Effector CD8-positive, alpha-beta T cell (primary cell): ENCODE measurements around the gene YWHAB.

Experiments
- DNase-seq: peaks from one replicate; lab custom pipeline; 2025; lab: John Stamatoyannopoulos, UW

Gene YWHAB

DNA sequence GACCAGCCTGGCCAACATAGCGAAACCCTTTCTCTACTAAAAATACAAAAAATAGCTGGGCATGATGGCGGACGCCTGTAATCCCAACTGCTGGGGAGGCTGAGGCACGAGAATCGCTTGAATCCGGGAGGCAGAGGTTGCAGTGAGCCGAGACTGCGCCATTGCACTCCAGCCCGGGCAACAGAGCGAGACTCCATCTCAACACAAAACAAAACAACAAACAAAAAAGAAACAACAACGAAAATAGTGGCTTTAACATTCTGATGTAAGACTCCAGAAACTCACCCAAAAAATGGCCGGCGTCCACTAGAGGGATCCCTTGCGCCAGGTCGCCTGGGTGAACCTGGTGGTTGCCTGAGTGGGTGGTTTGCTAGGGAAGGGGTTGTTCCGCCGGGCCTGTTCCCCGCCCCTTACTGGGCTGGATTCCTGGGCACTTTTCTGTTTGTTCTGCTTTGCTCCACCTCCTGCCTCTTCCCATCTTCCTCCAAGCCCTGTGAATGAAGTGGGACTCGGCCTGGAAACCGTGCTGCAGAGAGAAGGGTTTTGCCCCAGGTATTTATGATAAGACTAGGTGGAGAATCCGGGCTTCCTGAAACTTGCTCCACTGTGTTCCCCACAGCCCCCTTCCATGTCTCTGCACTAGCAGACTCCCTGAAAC, 25.9 kb downstream of the YWHAB start:
- peak; percentile 9 for DNase-seq

DNA sequence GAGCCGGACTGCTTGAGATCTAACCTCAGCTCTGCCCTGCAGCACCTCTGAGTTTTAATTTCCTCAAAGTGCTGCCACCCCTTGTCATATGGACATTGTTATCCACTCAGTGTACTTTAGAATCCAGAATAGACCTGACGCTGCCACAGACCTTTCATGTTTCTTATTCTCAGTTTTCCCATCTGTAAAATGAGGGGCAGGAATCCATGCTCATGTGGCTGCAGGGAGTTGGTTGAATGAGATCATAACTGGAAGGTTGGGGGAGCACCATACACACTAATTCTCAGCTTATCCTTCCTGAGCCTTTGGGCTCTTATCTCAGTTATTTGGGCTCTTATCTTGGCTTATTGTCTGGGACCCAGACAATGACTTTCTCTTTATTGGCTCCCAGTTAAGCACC, 26.7 kb downstream of the YWHAB start:
- DNase-seq, result no peak

DNA sequence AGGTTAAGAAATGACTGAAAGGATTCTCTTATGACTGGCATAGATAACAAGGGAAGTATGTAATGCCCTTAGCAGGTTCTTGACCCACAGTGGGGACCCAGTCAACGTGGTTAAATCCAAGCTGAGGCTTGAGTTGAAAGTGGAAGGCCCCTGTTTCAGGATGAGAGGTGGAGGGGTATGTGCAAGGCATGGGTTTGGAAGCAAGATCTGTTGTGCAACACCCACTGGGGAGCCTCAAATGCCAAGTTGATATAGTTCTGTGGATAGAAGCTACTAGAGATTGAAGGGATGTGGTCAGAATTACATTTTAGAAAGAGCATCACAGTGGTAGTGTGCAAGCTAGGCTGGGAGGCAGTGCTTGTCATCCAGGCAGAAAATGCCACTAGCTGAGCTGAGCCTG, 29.4 kb downstream of the YWHAB start:
- DNase-seq, result no peak

DNA sequence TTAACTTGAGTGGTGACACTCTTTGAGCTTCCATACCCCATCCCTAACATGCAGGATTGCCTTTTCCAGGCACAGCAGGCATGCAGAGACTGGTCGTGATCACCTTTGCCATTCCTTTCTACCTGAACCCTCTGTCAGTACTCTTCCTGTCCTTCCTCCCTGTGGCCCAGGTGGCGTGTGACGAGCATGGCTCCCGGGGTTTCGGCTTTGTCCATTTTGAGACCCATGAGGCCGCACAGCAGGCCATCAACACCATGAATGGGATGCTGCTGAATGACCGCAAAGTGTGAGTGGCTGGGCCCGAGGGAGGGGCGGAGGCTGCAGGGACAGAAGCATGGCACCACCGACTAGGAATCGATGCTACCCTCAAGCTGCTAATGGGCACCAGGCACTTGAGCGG, 31.1 kb downstream of the YWHAB start:
- no peak for DNase-seq

DNA sequence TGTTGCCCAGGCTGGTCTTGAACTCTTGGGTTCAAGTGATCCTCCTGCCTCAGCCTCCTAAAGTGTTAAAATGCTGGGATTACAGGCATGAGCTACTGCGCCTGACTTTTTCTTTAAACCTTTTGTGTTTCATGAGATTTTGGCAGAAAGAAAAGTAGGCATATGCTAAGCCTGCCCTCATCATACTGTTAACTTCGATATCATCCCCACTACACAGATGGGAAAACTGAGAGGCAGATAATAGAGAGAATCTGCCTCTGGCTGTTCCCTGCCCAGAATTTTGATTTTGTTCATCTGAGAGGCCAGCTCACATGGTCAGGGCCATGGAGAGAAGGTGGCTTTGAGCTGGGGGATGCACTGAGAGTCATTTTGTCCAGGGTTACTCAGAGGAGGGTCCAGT, 31.9 kb downstream of the YWHAB start:
- no peak for DNase-seq

DNA sequence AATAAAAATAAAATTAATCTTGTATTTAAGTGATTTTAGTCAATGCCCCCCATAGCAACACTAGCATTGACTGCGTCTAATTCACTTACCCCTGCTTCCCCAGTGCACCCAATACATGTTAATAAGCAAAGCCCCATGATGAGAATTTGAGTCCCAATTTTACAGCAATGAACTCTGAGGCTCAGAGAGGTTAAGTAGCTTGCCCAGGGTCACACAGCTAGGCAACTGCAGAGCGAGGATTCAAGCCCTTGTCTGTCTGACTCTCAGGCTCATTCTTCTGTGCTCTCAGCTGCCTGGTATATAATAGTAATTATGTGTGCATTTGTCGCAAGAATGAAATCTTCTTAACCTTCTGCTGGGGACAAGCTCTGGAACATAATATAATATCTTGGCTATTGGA, 32.8 kb downstream of the YWHAB start:
- no peak for DNase-seq

DNA sequence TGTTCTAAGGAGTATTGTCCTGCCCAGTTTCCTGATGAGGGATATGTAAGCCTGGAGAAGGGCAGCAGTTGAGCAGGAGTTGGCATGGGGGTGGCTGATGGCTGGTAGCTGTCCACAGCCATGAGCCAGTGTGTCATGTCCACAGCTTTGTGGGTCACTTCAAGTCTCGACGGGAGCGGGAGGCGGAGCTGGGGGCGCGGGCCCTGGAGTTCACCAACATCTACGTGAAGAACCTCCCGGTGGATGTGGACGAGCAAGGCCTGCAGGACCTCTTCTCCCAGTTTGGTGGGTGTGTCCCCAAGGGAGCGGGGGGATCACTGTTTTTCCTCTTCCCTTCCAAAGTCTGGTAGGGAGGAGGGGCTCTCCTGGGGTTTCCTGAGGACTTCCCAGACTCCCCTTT, 33.3 kb downstream of the YWHAB start:
- no peak for DNase-seq

DNA sequence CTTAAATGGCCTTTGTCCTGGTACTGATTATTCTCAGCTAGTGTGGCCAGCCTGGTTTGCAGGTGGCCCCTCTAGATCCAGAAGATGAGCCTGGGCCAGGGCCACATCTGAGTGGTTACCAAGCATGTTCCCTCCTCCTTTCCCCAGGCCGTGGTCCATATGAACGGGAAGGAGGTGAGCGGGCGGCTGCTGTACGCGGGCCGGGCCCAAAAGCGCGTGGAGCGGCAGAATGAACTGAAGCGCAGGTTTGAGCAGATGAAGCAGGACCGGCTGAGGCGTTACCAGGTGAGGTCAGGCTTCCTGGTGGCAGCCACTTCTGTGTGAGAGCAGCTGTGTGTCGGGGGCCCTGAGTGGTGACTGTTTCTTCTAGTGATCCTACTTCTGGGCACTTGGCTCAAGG, 35.9 kb downstream of the YWHAB start:
- no peak for DNase-seq

DNA sequence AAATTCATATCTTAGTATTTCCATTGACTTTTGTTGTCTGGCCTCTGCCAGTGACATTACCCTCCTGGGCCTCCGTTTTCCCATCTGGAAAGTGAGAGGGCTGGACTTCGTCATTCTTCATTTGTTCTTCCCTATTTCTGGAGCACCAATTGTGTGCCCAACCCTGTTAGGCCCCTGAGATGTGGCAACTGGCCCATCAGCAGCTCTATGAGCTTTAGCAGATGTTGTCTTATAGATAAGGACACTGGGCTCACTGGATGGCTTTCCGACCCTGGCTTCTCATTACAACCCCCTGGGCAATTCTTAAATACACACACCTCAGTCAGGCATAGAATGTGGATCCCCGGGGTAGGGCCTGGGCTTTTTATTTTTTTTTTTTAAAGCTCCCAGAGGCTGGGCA, 39.0 kb downstream of the YWHAB start:
- no peak for DNase-seq

DNA sequence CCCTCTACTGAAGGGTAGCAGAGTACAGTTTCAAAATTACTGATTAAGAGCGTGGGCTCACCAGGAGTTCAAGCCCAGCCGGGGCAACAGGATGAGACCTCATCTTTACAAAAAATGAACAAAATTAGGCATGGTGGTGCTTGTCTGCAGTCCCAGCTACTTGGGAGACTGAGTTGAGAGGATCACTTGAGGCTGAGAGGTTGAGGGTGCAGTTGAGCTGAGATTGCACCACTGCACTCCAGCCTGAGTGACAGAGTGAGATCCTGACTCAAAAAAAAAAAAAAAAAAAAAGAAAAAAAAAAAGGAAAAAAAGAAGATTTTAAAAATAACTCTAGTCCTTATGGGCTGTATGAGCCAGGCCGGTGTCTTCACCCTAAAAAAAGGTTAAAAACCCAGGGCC, 43.1 kb downstream of the YWHAB start:
- no peak for DNase-seq

DNA sequence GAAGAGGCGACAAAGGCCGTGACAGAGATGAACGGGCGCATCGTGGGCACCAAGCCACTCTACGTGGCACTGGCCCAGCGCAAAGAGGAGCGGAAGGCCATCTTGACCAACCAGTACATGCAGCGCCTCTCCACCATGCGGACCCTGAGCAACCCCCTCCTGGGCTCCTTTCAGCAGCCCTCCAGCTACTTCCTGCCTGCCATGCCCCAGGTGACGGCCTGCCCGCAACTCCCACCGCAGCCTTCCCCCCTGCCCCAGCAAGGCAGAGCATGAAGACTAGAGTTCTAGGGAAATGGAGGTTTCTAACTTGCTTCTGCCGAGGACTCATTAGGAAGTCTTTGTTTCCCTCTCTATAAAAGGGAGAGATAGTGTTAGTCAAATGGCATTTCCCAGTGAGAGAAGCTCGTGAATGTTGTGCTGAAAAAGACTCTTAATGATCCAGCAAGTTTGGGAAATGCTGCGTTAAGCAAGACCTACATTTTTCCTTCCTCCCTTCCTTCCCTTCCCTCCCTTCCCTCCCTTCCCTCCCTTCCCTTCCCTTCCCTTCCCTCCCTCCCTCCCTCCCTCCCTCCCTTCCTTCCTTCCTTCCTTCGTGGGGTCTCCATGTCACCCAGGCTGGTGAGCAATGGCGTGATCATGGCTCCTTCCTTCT, 45.1 kb downstream of the YWHAB start:
- no peak for DNase-seq

DNA sequence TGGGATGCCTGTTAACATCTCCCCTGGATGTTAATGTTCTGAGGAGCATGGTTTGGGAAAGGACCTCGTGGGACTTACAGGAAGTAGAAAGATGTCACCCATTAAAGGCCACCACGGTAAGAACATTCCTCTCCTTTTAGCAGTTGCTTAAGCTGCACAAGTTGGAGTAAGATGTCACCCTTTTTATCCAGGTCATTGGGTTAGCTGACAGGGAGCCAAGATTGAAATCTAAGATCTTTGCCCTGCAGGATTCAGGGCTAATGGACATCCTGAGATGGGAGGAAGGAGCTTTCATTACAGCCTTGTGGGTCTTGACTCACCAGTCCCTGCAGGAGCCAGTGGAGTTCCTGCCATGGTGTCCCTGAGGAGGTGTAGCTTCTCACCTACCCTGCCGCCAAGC, 46.4 kb downstream of the YWHAB start:
- DNase-seq, result no peak

DNA sequence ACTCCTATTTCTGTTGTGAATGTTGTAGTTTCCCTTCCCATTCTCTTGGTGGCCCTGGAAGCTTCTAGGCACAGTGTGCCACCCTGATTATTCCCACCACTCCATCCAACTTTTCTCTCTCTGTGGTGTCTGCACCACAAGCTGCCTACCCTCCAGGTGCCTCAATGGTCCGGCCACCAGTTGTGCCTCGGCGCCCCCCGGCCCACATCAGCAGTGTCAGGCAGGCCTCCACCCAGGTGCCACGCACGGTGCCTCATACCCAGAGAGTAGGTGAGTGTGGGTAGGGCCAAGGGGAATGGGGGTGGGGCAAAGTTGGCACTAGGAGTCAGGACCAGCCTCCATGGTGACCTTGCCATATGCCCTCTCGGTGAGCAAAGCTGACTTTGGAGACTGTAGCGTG, 47.4 kb downstream of the YWHAB start:
- DNase-seq, result no peak

DNA sequence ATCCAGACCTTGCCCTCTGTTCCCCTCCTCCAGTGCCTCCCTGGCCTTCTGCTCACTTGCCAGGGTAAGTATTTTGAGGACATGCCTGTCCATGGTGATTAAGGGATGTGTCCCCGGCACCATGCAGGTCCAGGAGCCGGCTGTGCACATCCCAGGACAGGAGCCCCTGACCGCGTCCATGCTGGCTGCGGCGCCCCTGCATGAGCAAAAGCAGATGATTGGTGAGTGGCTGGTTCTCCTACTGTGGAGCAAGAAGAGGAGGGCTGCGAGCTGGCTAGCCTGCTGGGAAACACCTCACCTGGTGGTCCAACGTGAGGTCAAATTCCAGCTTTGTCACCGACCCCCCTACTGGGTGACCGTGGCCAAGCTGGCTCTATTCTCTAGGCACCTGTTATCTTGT, 51.0 kb downstream of the YWHAB start:
- no peak for DNase-seq

DNA sequence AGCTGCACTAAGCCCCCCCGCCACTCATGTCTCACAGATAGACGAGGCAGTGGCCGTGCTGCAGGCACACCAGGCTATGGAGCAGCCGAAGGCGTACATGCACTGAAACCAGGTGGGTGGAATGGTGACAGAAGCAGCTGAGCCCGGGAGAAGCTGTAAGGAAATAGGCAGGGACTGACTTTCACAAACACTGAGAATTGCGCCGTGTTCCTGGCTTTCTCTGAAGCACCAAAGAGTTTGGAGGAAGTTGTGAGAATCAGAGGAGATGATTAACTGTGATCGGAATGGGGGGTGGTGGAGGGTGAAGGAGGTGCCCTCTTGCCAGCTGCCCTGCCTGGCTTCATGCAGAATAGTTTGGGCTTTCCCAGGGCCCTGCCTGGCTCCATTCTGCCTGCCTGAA, 53.1 kb downstream of the YWHAB start:
- DNase-seq, result no peak

DNA sequence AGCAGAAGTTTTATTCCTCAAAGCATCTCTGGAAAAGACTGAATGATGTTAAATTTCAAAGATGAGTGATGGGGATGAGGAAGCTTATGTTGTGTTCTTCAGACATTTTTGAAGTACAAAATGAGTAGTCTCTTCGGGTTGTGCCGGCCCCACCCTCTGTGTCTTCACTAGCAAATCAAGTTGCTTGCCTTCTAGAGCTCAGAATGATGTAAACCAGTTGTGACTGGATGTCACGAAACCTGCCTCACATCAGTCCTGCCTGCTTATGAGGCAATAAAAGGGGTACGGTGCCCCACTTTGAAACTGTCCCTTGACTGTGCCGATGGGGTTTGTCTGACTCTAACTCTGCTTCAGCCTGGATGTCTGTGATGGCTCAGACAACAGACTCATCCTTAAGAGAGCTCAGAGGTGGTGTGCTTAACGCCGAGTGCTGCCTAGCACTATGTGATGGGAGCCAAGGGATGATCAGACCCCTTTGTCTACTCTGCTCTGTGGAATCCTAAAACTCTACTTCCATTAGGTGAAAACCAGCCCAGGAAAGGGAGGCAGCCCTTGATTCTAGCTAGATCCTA, 55.7 kb downstream of the YWHAB start:
- no peak for DNase-seq

DNA sequence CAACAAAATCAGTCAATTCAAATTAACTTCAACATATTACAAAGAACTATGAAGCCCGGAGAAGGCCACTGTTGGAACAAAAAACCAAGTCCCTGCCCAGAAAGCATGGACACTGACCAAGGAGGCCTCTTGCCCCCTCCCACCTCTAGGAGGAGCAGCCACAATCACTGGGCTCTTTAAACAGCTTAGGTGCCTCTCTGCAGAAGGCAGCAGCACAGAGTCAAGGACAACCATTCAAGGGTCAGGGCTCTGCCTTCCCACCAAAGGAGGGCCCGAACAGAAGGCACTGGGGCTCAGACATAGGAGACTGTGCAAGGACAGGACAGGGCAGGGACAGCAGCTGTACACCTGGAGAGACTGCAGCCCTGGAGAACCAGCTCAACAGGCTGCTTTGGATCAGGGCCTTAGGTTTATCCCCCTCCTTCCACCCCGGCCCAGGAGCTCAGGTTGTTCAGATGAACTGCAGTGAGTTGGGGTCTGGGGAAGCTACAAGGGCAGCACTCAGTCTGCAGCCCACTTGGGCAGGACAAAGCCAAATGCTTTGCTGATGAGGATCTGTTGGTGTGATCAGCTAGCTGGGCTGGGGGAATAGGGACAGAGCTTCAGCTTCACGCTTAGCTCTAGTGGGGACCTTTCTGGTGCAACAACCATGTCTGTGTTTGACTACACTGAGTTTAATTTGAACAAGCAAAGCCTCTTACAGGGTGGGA, 56.9 kb downstream of the YWHAB start:
- no peak for DNase-seq

DNA sequence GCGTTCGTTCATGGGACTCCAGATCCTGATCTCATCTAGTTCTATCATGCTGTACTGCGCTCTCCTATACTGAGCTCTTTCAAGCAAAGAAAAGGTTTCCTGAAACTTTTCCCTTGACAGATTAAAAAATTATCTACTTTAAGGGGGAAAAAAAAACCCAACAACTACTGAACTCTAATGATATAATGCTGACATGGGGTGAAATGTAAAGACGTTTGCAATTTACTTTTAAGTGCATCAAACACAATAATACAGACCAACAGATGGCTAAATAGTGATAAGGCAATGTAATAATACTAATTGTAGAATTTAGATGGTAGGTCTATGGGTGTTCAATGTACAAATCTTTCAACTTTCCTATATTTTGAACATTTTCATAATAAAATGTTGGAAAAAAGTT, 58.3 kb downstream of the YWHAB start:
- DNase-seq, result no peak

DNA sequence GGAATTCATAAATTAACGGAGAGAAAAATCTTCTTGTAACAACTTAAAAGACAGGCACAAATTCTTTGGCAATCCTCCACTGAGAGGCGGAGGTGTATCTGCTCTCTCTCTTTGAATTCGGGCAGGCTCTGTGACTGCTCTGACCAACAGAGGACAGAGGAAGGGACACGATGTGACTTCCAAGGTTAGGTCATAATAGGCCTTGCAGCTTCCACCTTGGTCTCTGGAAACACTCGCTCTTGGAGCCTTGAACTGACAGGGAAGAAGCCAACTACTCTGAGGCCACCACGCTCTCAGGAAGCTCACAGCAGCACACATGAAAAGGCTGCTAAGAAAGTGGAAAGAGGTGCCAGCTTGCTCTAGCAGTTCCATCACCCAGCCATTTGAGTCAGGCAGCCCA, 59.8 kb downstream of the YWHAB start:
- no peak for DNase-seq

DNA sequence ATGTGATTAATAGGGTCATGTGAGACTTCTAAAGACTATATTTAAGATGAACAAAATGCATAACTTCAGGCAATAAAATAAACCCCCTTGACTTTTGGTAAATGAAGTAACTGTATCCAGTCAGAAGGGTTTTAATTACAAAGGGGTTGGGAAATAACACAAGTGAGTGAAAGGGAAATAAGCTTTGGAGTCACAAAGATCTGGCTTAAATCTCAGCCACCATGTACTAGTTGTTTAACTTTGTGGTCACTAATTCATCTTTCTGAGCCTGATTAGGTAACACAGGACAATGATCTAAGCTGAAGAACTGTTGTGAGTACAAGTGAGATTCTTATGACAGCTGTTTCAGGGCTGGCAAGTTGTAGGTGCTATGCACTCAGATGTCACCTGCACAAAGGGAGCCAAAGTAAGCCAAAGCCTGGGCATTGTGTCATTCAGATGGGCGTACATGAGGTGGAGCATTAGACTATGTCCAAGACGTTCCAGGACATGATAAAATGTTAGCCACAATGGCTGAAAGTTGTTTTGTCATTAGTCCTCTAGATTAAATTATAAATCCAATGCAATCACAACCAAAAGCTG, 60.9 kb downstream of the YWHAB start:
- no peak for DNase-seq

DNA sequence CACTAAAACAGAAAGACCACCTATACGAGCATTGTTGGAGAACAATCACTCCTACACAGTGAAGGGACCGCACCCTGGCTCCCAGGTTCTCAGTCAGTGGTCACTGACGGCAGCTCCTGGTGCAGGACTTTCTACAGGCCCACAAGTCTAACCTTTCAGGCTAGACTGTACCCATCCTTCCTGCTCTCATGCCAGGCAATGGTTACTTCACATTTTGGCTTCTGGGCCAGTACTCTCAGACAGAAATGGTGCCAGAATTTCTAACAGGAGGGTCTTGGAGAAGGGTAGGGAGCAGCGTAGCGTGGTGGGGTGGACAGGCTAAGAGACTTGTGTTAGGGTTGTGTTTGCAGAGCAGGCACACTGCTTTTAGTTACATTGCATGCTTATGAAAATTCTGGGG, 62.6 kb downstream of the YWHAB start:
- no peak for DNase-seq

DNA sequence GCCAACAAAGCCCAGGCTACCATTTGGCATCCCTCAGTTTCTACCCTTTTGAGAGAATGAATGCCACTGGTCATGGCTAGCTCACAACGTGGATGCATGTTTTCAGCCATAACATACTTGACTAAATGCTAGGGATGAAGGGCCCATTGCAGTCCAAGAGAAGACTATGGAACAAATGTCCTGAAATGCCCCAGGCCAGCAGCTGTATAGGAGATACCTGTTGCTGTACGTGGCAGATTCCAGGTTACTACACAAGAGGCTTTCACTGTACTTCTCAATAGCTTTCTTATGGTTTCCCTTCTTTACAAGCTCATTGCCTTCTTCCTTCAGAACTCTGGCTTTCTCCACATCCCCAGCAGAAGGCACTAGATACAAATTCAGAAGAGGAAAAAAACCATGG, 63.0 kb downstream of the YWHAB start:
- DNase-seq, result no peak

DNA sequence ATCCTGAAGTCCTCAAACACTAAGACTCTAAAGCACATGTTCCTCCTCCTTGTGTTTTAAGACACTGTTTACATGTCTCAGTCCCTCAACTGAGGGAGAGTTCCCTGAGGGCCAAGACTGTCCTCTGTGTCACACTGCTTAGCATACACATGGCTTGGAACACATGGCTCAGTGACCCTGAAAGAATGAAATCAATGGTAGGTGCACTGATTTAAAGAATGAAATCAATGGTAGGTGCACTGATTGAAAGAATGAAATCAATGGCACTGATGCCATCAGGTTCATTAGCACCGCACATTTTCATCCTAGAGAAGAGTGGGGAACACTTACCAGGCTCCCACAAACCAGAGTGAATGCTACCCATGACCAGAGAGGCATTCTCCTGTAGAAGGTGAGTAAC, 64.9 kb downstream of the YWHAB start:
- no peak for DNase-seq
